ENCODE results near the gene NPM3. TPM values are rescaled to one million over a fixed set of nuclear protein-coding genes. Genes with fewer than 3 reads are reported as not detected.

NPM3 gene
- total RNA-seq, 2 donors from 2014 or later: 16.3 to 19.9 TPM

GRCh38 chr10:101732096-101732495 lies 51.1 kb downstream of the NPM3 start:
- no peak for ATAC-seq (ENCODE audit: insufficient number of reproducible peaks, low FRiP score, low read depth)
- Histone ChIP-seq H3K4me3 (no peak overlapping the region), H3K36me3 (no peaks in the 10 kb centered on the region), H3K4me1 (ENCODE audit: control insufficient read depth in 1 of 2, low read depth in 2 of 2) (no peaks in the 10 kb centered on the region), H3K27ac (no peak overlapping the region), H3K27me3 (replicated peaks; ENCODE audit: insufficient read depth) (no peaks in the 10 kb centered on the region), H3K9me3 (no peaks in the 10 kb centered on the region)
- DNase-seq (ENCODE audit: low spot score): no peak
- TF ChIP-seq CTCF (IDR thresholded peaks at IDR 0.05): no peak

Other genes starting within 250 kb of the NPM3 start
- 10 to 100 TPM; 22.3 to 37.0 TPM for gene POLL, start 195.2 kb downstream of the NPM3 start, total RNA-seq
- gene DPCD, start 195.1 kb downstream of the NPM3 start, total RNA-seq: 10 to 100 TPM; 12.6 to 22.9 TPM
- 10 to 100 TPM; 64.3 to 88.5 TPM for gene FBXW4, start 88.3 kb downstream of the NPM3 start, total RNA-seq
- gene FGF8, start 7.3 kb downstream of the NPM3 start, total RNA-seq: not detected
- gene OGA, start 35.0 kb upstream of the NPM3 start, total RNA-seq: 100 to 1,000 TPM; 131 to 241 TPM
- 1 to 10 TPM; 1.1 to 1.2 TPM for gene KCNIP2, start 60.4 kb upstream of the NPM3 start, total RNA-seq